Kidney (tissue), 14 donors: ENCODE results near the gene ARID5B. TPM values are rescaled to one million over a fixed set of nuclear protein-coding genes. Genes with fewer than 3 reads are reported as not detected.

Source experiments
- DNase-seq, 5 donors: peaks; one replicate each; pipeline ENCODE4 v3.0.0-alpha.2; 2013 to 2020
- FAIRE-seq: peaks from 2 replicates; lab custom pipeline; 2012; peaks lifted over from hg19 to GRCh38; lab: Jason Lieb, UNC
- H3K27ac ChIP-seq, 2 donors: one replicate each; pipeline ENCODE4 v1.7.0; 2013; ENCODE audit warnings: low read depth in 2 of 2, low read length in 2 of 2, inconsistent platforms in 1 of 2
- H3K27me3 ChIP-seq: one replicate; pipeline ENCODE4 v1.7.1; 2013; ENCODE audit warnings: low read length, inconsistent platforms; ENCODE audit not compliant: control insufficient read depth, insufficient read depth
- H3K36me3 ChIP-seq, 3 donors: one replicate each; pipeline versions ENCODE4 v1.7.0 to v1.7.1; 2013; ENCODE audit warnings: low read length in 3 of 3, control low read depth in 1 of 3, inconsistent platforms in 1 of 3; ENCODE audit not compliant: insufficient read depth in 3 of 3, control insufficient read depth in 2 of 3
- H3K4me1 ChIP-seq, 3 donors: one replicate each; pipeline versions ENCODE4 v1.7.0 to v1.7.1; 2013; ENCODE audit warnings: low read length in 3 of 3, inconsistent platforms in 1 of 3, low read depth in 1 of 3; ENCODE audit not compliant: control insufficient read depth in 2 of 3, insufficient read depth in 2 of 3
- H3K4me3 ChIP-seq, 3 donors: one replicate each; pipeline versions ENCODE4 v1.7.0 to v1.8.1; 2013; ENCODE audit warnings: low read length in 3 of 3, control low read depth in 1 of 3, inconsistent platforms in 1 of 3
- H3K9ac ChIP-seq, 3 donors: one replicate each; pipeline versions ENCODE4 v1.7.0 to v1.7.1; 2013; ENCODE audit warnings: low read length in 3 of 3, control low read depth in 1 of 3, inconsistent platforms in 1 of 3
- H3K9me3 ChIP-seq, 3 donors: one replicate each; pipeline versions ENCODE4 v1.7.0 to v1.7.1; 2013; ENCODE audit warnings: low read length in 3 of 3, control low read depth in 1 of 3, inconsistent platforms in 1 of 3; ENCODE audit not compliant: control insufficient read depth in 2 of 3, insufficient read depth in 1 of 3
- intact Hi-C: fragments of 100-400 bp; cut with DNase I; formaldehyde crosslinking; loops from one replicate; pipeline ENCODE4 v1.11.1; 2022
- polyA plus RNA-seq: library from polyadenylated mRNA; stranded (reverse); fragments of 350-450 nt; fragmentation: Illumina TruSeq; extraction: RNeasy Lipid Tissue Mini Kit (QIAGEN cat#74804); gene quantifications from one replicate; pipeline ENCODE4 v1.2.3, GENCODE V29; 2014; ENCODE audit warnings: low read depth, low replicate concordance; ENCODE audit not compliant: insufficient read depth
- total RNA-seq: library from RNA; stranded (reverse); fragmentation: NEBNext Ultra II Directional; extraction: Animal tissue kit (Norgen Biotek cat#: 25700); gene quantifications from one replicate; pipeline ENCODE4 v1.2.1, GENCODE V29; 2021
- TF ChIP-seq, protein P1 (sequence below): IDR thresholded peaks from 3 replicates; pipeline ENCODE4 v1.5.1; 2012; ENCODE audit warnings: mild to moderate bottlenecking, moderate library complexity, borderline replicate concordance; ENCODE audit not compliant: insufficient read depth; ENCODE audit errors: extremely low read depth
- donor health status: control.
- donor health status: control.
- donor health status: control.
- donor health status: control.
- donor health status: control.
- donor health status: DM: yes; HTN: yes; CAD: no.
- donor health status: Normal renal cell carcinoma (clear cell type).

ARID5B gene
- total and polyA plus RNA-seq, 2 donors from 2014 or later, result 8.6 to 77.9 TPM

DNA sequence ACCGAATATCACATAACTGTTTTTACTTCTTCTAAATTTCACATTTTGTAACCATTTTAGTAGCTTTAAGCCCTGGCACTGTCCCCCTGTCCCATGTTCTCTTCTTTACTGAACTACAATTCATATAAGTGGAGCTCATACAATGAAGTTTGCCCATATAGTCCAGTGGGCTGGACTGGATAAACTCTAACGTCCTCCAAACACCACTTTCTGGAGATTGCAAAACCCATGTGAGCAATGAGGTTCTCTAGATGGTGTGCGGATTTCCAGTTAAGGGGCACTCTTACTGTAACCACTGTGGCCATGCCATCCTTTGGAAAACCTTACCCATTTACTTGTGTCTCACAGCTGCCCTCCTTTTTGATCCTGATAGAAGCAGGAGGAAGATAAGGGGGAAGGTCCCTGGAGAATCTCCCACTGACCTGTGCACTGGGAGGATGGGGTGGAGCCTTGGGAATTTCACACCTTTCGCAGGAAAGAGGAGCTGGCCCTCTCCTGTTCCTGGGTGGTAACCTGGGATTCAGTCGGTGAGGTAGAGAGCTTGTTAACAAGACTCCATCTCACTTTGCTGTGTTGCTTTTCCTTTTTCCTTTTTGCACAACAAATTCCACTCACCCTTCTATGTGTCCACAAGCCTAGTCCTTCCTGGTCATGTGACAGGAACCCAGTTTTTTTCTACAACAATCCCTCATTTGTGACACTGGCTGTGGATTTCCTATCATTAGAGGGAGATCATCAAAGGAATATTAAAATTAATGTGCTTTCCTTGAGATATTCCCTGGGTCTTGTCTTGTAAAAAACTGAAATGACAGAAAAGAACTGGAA is 120.7 kb downstream of the ARID5B start:
- Histone ChIP-seq H3K27ac (no peak overlapping the region), H3K36me3 (no peaks in the 10 kb centered on the region), H3K9ac (no peak overlapping the region), H3K4me1 (peaks cover 0 to 9% (median 6%) of the 10 kb centered on the region in 3 donors), H3K9me3 (peaks cover 0 to 3% (median 0%) of the 10 kb centered on the region in 3 donors), H3K4me3 (no peak overlapping the region), H3K27me3 (no peaks in the 10 kb centered on the region)
- intact Hi-C loops, result no loop called here
- TF ChIP-seq, protein P1, sequence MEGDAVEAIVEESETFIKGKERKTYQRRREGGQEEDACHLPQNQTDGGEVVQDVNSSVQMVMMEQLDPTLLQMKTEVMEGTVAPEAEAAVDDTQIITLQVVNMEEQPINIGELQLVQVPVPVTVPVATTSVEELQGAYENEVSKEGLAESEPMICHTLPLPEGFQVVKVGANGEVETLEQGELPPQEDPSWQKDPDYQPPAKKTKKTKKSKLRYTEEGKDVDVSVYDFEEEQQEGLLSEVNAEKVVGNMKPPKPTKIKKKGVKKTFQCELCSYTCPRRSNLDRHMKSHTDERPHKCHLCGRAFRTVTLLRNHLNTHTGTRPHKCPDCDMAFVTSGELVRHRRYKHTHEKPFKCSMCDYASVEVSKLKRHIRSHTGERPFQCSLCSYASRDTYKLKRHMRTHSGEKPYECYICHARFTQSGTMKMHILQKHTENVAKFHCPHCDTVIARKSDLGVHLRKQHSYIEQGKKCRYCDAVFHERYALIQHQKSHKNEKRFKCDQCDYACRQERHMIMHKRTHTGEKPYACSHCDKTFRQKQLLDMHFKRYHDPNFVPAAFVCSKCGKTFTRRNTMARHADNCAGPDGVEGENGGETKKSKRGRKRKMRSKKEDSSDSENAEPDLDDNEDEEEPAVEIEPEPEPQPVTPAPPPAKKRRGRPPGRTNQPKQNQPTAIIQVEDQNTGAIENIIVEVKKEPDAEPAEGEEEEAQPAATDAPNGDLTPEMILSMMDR, result no peak
- FAIRE-seq (no peak), DNase-seq (no peak)

DNA sequence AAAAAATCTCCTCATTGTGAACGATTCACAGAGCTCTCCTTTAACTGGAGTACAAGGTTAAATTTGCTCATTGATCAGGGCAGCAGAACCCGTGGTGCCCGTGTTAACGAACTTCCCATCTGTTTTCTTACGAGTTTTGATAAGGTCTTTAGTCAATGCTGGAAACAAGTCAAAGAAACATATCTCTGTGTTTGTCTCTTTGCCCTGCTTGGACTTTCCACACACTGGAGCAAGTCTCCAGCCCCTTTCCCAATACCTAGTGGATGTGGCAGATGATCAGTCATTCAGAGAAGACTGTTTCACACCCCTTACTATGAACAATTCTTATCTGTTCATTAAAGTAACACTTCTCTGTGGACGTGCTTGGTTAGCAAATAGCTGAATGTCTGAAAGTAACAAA is 121.3 kb downstream of the ARID5B start:
- H3K27me3 ChIP-seq, result no peaks in the 10 kb centered on the region
- peaks cover 0 to 9% (median 5%) of the 10 kb centered on the region in 3 donors for H3K4me1 ChIP-seq
- TF ChIP-seq, protein P1, result no peak
- H3K27ac ChIP-seq, result no peak overlapping the region
- no peaks in the 10 kb centered on the region for H3K36me3 ChIP-seq
- no peak for DNase-seq
- FAIRE-seq, result no peak
- H3K4me3 ChIP-seq, result no peak overlapping the region
- H3K9me3 ChIP-seq, result peaks cover 0 to 3% (median 0%) of the 10 kb centered on the region in 3 donors
- H3K9ac ChIP-seq, result no peak overlapping the region
- intact Hi-C loops, result no loop called here

GRCh38 chr10:62023329-62023728 is 121.8 kb downstream of the ARID5B start:
- Histone ChIP-seq H3K36me3 (no peaks in the 10 kb centered on the region), H3K27ac (no peak overlapping the region), H3K9me3 (peaks cover 0 to 3% (median 0%) of the 10 kb centered on the region in 3 donors), H3K4me1 (peaks cover 0 to 9% (median 5%) of the 10 kb centered on the region in 3 donors), H3K4me3 (no peak overlapping the region), H3K27me3 (no peaks in the 10 kb centered on the region), H3K9ac (no peak overlapping the region)
- intact Hi-C loops, result no loop called here
- DNase-seq, result no peak
- TF ChIP-seq, protein P1, result no peak
- no peak for FAIRE-seq
